HG02870 (cell line): ENCODE results near the gene EEF1AKMT1.
A peak's percentile ranks its signal among the peaks of the same experiment; 100 is the strongest.

Experiments
- ATAC-seq: cut with Tn5 transposase; IDR thresholded peaks from one replicate; pipeline ENCODE4 v1.9.1; 2021; ENCODE audit warnings: mild to moderate bottlenecking, moderate library complexity; ENCODE audit not compliant: unreplicated experiment

EEF1AKMT1 gene

GRCh38 chr13:20720499-20720898, 53.3 kb downstream of the EEF1AKMT1 start:
- ATAC-seq = no peak

GRCh38 chr13:20719783-20720182, 54.0 kb downstream of the EEF1AKMT1 start:
- ATAC-seq = no peak

DNA sequence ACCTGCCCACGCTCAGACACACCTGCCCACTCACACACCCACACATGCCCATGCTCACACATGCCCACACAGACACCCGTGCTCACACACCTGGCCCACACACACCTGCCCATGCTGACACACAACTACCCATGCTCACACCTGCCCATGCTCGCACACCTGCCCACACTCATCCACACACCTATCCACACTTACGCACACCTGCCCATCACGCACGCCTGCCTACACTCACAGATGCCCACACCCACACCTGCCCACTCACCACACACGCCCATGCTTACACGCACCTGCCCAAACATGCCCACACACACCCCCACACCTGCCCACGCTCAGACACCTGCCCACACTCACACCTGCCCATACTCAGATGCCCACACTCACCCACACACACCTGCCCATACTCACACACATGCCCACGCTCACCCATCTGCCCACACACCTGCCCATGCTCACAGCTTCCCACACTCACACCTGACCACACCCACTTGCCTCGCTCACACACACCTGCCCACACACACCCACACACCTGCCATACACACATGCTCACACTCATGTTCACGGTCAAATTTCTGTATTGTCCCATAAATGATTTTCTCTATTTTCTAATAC, 54.7 kb downstream of the EEF1AKMT1 start:
- ATAC-seq = no peak

DNA sequence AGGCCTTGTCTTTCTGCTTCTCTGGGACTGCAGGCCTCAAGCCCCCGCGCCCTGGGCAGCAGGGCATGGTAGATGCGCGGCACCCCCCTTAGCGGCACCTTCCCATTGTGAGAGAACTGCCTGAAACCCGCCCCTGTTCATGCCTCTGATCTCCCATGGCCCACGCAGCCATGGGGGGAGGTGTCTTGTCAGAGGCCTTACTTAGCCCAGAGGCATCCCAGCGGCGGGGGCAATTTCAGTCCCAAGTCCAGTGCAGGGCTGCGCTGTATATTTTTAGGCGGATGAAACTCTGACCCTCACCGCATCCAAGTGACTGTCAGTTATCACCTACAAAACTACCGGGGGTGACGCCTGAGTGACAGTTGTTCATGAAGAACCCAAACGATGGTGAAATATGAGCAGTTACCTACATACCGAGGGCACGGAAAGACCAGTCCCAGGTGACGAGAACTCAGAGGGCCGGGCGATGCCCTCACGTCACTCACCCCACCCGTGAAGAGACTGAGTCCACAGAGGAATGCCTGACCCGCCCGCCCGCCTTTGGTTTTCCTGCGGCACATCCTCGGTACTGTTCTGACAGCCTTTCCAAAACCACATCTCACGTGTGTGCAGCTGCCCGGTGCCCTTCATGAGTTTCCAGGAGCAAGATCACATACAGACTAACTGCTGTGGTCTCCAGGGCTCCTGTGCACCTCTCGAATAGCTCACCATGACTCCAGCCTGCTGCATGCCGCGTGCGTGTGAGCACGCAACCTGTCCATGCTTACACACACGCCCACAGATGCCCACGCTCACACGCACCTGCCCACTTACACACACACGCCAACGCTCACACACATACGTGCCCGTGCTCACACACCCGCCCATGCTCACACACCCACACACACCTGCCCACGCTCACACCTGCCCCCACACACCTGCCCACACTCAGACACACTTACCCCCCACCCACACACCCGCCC, 55.9 kb downstream of the EEF1AKMT1 start:
- ATAC-seq = no peak

DNA sequence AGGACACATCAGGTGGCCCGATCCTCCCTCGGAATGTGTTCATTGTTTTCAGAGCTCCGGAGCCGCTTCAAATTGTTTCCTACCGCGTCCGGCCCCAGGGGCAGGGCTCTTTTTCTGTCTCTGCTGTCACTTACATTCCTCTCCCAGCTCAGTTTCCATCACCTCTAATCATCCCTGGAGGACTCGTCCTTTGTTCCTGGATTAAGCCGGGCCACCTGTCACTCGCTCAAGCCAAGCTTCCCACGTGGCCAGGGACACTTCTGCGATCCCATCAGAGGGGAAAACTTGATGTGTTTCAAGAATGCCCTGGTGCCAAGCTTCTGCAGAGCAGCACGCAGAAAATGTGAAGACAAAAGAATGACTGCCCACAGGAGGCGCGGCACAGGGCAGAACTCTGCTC, 56.8 kb downstream of the EEF1AKMT1 start:
- ATAC-seq = no peak

- ATAC-seq = no peak
Observed at GRCh38 chr13:20715330-20715712, 58.4 kb downstream of the EEF1AKMT1 start.

- ATAC-seq = no peak
Observed at GRCh38 chr13:20714563-20715329, 59.0 kb downstream of the EEF1AKMT1 start.

DNA sequence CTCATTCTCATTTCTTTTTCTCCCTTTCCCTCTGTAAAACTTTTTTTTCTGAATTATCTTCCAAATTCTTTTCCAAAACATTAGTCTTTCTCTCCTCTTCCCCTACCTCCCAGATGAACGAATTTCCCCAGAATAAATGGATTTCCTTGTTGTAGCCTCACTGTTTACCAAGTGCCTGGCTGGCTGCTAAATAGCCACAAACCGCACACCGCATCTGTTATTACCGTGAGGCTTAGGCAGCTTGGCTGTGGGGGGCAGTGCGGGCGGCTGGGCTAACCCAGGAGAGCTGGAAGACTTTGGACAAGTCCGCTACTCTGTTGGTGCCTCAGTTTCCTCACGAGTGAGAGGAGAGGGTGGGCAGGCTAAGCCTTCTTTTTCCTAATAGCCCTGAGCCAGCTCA, 59.6 kb downstream of the EEF1AKMT1 start:
- ATAC-seq = no peak

- no peak for ATAC-seq
Observed at GRCh38 chr13:20713751-20714150, 60.0 kb downstream of the EEF1AKMT1 start.

GRCh38 chr13:20713014-20713376, 60.8 kb downstream of the EEF1AKMT1 start:
- no peak for ATAC-seq

GRCh38 chr13:20711301-20712044, 62.3 kb downstream of the EEF1AKMT1 start:
- no peak for ATAC-seq

DNA sequence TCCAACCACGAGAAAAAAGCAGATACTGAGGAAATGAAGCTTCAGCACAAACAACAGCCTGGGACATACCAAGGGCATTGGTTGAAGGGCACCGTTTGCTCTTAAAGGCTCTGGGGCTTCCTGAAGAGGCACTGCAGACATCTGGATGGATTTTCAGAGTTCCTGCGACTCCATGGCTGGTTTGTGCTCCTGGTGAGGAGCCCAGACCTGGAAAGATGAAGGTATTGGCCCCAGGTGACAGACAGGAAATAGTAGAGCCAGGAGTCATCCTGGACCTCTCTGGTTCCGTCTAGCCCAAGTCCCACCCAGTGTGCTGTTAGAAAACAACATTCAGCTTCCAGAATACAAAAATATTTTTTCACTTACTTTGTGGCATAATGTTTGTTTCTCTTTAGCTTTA, 64.0 kb downstream of the EEF1AKMT1 start:
- ATAC-seq = no peak

- no peak for ATAC-seq
Observed at GRCh38 chr13:20709369-20709768, 64.4 kb downstream of the EEF1AKMT1 start.

GRCh38 chr13:20708216-20708615, 65.5 kb downstream of the EEF1AKMT1 start:
- ATAC-seq = no peak

- no peak for ATAC-seq
Observed at GRCh38 chr13:20706661-20707060, 67.1 kb downstream of the EEF1AKMT1 start.

- no peak for ATAC-seq
Observed at GRCh38 chr13:20704459-20705069, 69.2 kb downstream of the EEF1AKMT1 start.

DNA sequence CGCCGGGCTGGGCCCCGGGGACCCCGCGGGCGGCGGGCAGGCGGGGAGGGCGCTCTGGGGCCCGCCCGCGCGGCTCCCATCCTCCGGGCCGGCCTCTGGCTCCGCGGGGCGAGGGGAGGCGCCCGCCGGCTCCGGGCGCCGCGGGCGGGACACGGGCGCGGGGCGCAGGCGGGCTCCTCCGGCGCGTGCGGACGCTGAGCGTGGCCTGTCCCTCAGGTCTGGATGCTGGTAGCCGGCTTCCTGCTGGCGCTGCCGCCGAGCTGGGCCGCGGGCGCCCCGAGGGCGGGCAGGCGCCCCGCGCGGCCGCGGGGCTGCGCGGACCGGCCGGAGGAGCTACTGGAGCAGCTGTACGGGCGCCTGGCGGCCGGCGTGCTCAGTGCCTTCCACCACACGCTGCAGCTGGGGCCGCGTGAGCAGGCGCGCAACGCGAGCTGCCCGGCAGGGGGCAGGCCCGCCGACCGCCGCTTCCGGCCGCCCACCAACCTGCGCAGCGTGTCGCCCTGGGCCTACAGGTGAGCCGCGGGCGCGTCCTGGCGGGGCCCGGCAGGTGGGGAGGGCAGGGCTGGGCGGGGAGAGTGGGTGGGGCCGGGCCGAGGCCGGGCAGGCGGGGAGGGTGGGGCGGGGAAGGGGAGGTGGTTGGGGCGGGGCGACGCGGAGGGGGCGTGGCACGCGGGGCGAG, 69.8 kb downstream of the EEF1AKMT1 start:
- ATAC-seq = peak; percentile 86

- peak; percentile 32 for ATAC-seq
Observed at GRCh38 chr13:20702915-20703779, 70.6 kb downstream of the EEF1AKMT1 start, which contains the start of gene IL17D. IL17D (plus strand) TSS chr13:20703699; CDS start chr13:20704002, 303 bp downstream.

DNA sequence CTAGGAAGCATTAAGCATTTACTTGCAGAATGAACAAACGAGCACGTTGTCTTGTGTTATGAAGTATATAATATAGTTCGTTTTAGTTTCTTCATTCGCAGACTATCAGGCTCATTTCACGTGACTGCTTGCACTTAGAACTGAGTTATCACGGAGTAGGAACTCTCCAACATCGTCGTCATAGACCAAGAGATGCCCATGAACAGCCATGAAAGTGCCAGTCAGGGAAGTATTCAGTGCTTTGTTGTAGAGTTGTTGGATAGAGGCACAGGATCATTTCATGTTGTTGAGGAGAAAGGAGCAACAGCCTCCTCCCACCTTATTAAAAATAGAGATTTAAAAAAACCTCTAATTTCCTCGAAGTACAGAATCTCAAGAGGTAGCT, 71.2 kb downstream of the EEF1AKMT1 start:
- no peak for ATAC-seq
